T-helper 1 cell (primary cell): ENCODE data around the gene HTR3C.
"Not testable (repeated sequence)": the region's sequence is repeated elsewhere in the genome, so short reads cannot be mapped to it uniquely, and the experiment has no call there.

ENCODE experiments used
- DNase-seq, 5 donors: peaks; one replicate each; pipeline ENCODE4 v3.0.0-alpha.2; 2012 to 2020

The HTR3C gene

GRCh38 chr3:184031187-184031792, 21.6 kb upstream of the HTR3C start, which contains the start of gene HTR3D:
TSS of gene HTR3D (plus strand) at chr3:184031742. CDS start at chr3:184031742, 0 bp downstream.
- no peak for DNase-seq

GRCh38 chr3:184037816-184038215, 15.0 kb upstream of the HTR3C start:
- no peak for DNase-seq

GRCh38 chr3:184038307-184038706, 14.5 kb upstream of the HTR3C start:
- DNase-seq: not testable (repeated sequence)

GRCh38 chr3:184039414-184039813, 13.4 kb upstream of the HTR3C start:
- DNase-seq: no peak

- DNase-seq: no peak
Observed at GRCh38 chr3:184040010-184040409, 12.8 kb upstream of the HTR3C start.

GRCh38 chr3:184042617-184043016, 10.2 kb upstream of the HTR3C start:
- DNase-seq: no peak

GRCh38 chr3:184045995-184046394, 6.9 kb upstream of the HTR3C start:
- no peak for DNase-seq

- DNase-seq: no peak
Observed at GRCh38 chr3:184050217-184050847, 2.5 kb upstream of the HTR3C start.

GRCh38 chr3:184058029-184058428, 5.2 kb downstream of the HTR3C start:
- no peak for DNase-seq

- no peak for DNase-seq
Observed at GRCh38 chr3:184059424-184059823, 6.6 kb downstream of the HTR3C start.

GRCh38 chr3:184062637-184063036, 9.8 kb downstream of the HTR3C start:
- no peak for DNase-seq

GRCh38 chr3:184066211-184066610, 13.4 kb downstream of the HTR3C start:
- DNase-seq: no peak

- DNase-seq: no peak
Observed at GRCh38 chr3:184067573-184068055, 14.8 kb downstream of the HTR3C start.

- DNase-seq: no peak
Observed at GRCh38 chr3:184068344-184068743, 15.5 kb downstream of the HTR3C start.

GRCh38 chr3:184071142-184071541, 18.3 kb downstream of the HTR3C start:
- not testable (repeated sequence) for DNase-seq

- DNase-seq: no peak
Observed at GRCh38 chr3:184073621-184074020, 20.8 kb downstream of the HTR3C start.

GRCh38 chr3:184075901-184076300, 23.1 kb downstream of the HTR3C start:
- DNase-seq: no peak

GRCh38 chr3:184077881-184078280, 25.0 kb downstream of the HTR3C start:
- no peak for DNase-seq

GRCh38 chr3:184078851-184079250, 26.0 kb downstream of the HTR3C start:
- DNase-seq: no peak

- no peak for DNase-seq
Observed at GRCh38 chr3:184081116-184081830, 28.4 kb downstream of the HTR3C start.

GRCh38 chr3:184082034-184082433, 29.2 kb downstream of the HTR3C start:
- DNase-seq: no peak

- DNase-seq: no peak
Observed at GRCh38 chr3:184082465-184082864, 29.6 kb downstream of the HTR3C start.

GRCh38 chr3:184085389-184085852, 32.6 kb downstream of the HTR3C start:
- peak in 1 of 5 donors; percentile 72 for DNase-seq

- no peak for DNase-seq
Observed at GRCh38 chr3:184092199-184092598, 39.4 kb downstream of the HTR3C start.
